Activated CD8-positive, alpha-beta memory T cell treated with anti-CD3 and anti-CD28 coated beads for 4 hours (primary cell): ENCODE data around the gene DACH1.
"Not testable (repeated sequence)": the region's sequence is repeated elsewhere in the genome, so short reads cannot be mapped to it uniquely, and the experiment has no call there.

Experiments used
- DNase-seq, 2 donors: peaks; one replicate each; pipeline ENCODE4 v3.0.0-alpha.2; 2020; ENCODE audit warnings: low read depth in 2 of 2

The DACH1 gene

GRCh38 chr13:71865874-71866334 lies 1.1 kb downstream of the DACH1 start:
- no peak for DNase-seq

GRCh38 chr13:71864986-71865873 lies 1.8 kb downstream of the DACH1 start:
- no peak for DNase-seq

GRCh38 chr13:71864094-71864985 lies 2.7 kb downstream of the DACH1 start:
- no peak for DNase-seq

DNA sequence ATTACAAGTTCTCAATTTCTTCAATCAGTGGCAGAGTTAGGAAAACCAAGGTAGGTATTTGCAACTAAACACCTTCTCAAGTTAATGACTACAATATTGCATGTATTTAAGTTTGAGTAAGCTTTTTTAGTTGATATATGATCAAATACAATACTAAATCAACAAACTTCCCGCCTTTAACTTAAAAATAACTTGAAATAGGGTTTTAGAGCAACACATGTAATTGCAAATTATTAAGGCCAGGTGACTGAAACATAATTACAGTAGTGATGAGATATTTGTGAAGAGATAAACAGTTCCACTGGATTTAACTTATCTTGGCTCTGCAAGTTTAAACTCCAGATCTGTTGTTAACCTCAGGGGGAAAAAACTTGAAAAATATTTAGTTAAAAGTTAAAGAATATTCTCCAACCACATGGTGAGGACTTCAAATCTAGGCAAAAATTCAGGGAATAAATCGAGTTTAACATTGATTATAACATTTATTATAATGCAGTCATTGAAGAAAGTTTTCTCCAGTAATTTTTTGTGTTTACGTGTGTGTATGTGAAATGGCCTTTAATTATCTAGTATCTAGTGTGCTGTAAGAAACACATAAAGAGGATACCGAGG lies 3.6 kb downstream of the DACH1 start:
- DNase-seq, result no peak

DNA sequence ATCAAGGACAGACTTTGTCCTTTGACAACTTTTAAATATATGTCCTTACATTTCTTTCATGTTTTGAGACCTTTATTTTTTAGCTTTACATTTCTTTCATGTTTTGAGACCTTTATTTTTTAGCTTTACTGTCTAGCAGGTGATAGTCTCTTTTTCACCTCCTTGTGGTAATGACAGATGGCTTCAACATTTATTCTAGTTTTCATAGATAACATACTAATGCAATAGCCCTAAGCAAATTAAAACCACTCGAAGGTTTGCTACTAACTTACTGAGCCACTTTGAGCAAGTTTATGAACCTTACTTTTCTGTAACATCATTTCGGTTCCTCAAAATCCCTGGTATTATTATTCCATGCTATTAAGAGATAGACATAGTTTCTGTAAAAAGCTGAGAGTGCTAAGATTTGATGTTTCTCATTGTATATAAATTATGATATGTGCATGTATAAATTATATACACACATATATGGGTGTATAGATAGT lies 4.5 kb downstream of the DACH1 start:
- DNase-seq, result no peak

DNA sequence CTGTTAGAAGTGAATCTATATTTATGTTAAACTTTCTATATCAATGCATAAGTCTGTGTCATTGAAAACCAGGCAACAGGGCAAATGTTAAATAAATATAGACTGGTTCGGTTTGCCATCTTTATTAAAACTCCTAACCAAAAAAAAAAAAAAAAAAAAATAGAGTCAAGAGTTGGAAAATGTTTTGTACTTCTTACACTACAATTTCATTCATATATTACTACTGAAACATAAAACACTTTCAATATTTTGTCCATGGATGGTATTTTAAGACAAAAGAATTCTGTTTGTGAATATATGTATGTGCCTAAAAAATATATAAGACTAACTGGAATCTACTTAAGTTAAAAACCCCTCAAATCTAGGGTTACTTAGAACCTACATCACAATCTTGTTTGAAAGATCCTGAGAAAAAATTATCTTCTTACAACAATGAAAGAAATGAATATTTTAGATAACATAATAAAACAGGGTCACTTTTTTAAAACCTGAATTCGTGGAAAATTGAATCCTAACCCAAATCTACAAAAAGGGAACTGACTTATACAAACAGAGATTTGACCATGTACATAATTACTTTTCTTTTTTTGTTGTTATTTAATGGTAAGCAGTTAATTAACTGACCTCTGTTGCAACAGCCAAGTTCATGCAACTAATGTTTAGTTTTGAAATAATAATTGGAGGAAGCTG lies 5.1 kb downstream of the DACH1 start:
- no peak for DNase-seq

- no peak for DNase-seq
These were observed 6.4 kb downstream of the DACH1 start for GRCh38 chr13:71860547-71861138.

- no peak for DNase-seq
These were observed 8.4 kb downstream of the DACH1 start for GRCh38 chr13:71858647-71859046.

DNA sequence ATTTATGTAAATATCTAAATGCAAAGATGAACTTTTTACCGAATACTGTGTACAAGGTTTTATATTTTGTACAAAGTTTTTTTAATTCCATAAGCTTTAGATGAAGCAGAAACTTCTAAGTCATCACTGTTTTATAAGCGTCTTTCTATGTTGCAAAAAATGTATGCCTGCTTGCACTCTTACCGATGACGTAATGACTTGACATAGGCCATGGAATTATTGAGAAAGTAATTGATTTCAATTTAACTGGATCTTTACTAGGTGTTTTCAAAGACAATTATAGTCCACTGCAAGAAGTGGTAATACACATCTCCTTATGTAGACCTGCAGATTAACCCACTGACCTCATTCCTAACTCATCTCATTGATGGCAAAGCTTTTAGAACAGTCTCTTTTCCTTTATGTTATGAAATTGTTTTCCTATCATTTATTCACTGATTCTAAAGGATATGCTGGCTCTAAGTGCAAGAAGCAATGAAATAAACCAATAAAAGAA lies 10.4 kb downstream of the DACH1 start:
- DNase-seq, result no peak

DNA sequence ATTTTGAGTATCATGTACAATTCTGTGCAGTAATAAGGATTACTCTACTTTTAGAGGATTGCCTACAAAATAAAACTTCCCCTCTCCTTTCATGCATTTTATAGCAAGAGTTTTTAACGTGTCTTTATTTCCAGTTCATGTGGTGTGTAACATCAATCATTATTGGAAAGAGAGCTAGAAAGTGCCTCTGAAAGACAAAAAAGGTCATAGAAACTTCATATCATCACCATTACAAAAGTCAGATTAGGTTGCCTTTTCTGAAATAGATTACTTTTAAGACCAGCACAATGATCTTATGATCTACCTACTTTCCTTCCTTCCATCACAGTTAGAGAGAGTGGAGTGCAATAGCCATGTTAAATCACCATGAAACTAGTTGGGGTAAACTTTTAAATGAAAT lies 12.6 kb downstream of the DACH1 start:
- DNase-seq, result no peak

GRCh38 chr13:71853725-71854124 lies 13.3 kb downstream of the DACH1 start:
- DNase-seq, result no peak

- DNase-seq, result no peak
These were observed 14.3 kb downstream of the DACH1 start for GRCh38 chr13:71852736-71853135.

- DNase-seq, result no peak
These were observed 15.2 kb downstream of the DACH1 start for GRCh38 chr13:71851498-71852409.

DNA sequence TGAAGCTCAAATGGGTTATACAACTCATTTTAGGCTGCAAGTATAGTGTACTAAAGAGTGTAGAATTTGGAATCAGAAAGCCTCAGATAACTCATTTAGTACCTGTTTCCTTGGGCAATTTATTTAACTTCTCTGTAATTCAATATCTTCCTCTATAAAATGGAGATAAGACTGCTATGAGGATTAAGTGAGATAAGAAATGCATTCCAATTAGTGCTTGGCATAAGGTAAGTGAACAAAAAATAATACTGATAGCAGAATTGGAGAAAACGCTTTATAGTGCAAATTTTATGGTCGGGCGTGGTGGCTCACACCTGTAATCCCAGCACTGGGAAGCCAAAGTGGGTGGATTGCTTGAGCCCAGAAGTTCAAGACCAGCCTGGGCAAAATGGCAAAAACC lies 25.0 kb downstream of the DACH1 start:
- DNase-seq, result no peak

DNA sequence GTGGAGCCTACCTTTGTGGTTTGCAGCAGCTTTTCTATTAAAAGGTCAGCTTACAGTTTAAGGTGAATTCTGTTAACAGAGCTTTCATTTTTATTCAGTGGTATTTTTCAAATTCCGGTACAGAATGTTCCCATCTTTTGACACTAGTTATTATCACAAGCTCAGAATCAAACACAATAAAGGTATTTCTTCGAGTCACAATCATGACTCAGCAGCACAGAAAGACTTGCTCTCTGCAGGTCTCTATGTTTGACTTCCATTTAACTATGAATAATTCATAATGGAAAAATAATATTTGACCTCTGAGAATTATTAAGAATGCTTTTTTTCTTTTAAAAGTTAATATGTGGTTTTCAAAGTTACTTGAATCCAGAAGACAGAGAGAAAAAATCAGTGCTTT lies 28.2 kb downstream of the DACH1 start:
- DNase-seq, result no peak

GRCh38 chr13:71837582-71837981 lies 29.4 kb downstream of the DACH1 start:
- not testable (repeated sequence) for DNase-seq

DNA sequence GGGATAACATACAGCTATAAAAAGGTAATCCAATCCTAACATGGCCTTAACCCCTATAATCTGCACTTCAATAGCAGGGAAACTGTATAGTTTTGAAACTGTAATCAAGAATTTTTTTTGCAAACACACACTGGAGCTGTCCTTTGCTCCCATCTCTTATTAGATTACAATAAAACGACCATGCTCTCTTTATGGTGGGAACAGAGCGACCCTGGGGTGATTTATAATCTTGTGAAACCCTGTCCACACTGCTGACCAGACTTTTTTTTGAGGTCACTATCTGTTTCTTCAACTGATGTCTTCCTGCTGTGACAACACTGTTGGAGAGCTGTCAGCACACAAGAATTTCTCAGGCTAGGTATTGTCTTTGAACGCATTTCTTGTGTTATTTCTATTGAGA lies 35.3 kb downstream of the DACH1 start:
- no peak for DNase-seq

DNA sequence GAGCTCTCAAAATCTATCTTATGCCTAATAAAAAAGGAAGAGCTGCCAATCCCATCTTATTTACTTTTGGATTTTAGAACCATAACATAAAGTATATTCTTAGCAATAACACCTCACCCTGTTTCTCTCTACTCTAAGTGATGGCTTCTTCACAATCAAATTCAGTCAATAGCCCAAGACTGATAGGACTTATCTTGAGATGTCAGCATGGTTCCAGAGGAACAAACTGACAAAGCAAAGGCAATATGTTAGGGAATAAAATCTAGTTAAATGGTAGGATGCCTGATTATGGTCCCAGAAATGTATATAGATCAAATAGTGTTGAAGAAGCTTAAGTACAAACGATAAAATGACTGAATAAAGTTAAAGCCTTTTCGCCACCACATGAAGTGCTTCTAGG lies 36.3 kb downstream of the DACH1 start:
- DNase-seq, result no peak

- DNase-seq, result no peak
These were observed 36.7 kb downstream of the DACH1 start for GRCh38 chr13:71830323-71830722.

- no peak for DNase-seq
These were observed 37.5 kb downstream of the DACH1 start for GRCh38 chr13:71829547-71829946.
